DND-41 (cell line): ENCODE measurements around the gene TTYH2.

ENCODE experiments used
- ATAC-seq: fragments of 200-7000 bp; cut with Tn5 transposase; 3 replicates; pipeline ENCODE4 v1.9.1; 2021; ENCODE audit warnings: low read depth; ENCODE audit not compliant: insufficient read depth
- DNase-seq: peaks from one replicate; pipeline ENCODE4 v3.0.0-alpha.2; 2020
- H2AFZ ChIP-seq: 2 replicates; pipeline ENCODE4 v1.6.0; 2012; ENCODE audit warnings: low read depth, low read length
- H3K27ac ChIP-seq: 2 replicates; pipeline ENCODE4 v1.5.1; 2012; ENCODE audit warnings: low read length, inconsistent platforms
- H3K27me3 ChIP-seq: fragments of 200-600 bp; sonication (generic); 2 replicates; pipeline ENCODE4 v1.6.0; 2012; ENCODE audit warnings: low read length, mild to moderate bottlenecking, inconsistent platforms; ENCODE audit not compliant: insufficient read depth, poor library complexity
- H3K36me3 ChIP-seq: 2 replicates; pipeline ENCODE4 v1.5.1; 2012; ENCODE audit warnings: low read length, inconsistent platforms; ENCODE audit not compliant: insufficient read depth
- H3K4me1 ChIP-seq: 2 replicates; pipeline ENCODE4 v1.5.1; 2012; ENCODE audit warnings: mild to moderate bottlenecking, low read length; ENCODE audit not compliant: insufficient read depth
- H3K4me2 ChIP-seq: 2 replicates; pipeline ENCODE4 v1.6.0; 2012; ENCODE audit warnings: mild to moderate bottlenecking, moderate library complexity, low read length, inconsistent platforms; ENCODE audit not compliant: insufficient read depth
- H3K4me3 ChIP-seq, 2 experiments: fragments of 200-600 bp in 1 of 2; shearing (Covaris generic) in 1 of 2; 2 replicates each; pipeline ENCODE4 v1.5.1; 2012 to 2016; ENCODE audit warnings: inconsistent platforms in 2 of 2, low read length in 2 of 2, mild to moderate bottlenecking in 2 of 2, low read depth in 1 of 2, moderate library complexity in 1 of 2
- H3K79me2 ChIP-seq: 2 replicates; pipeline ENCODE4 v1.6.0; 2012; ENCODE audit warnings: low read length, inconsistent platforms; ENCODE audit not compliant: insufficient read depth
- H3K9ac ChIP-seq: 2 replicates; pipeline ENCODE4 v1.6.0; 2012; ENCODE audit warnings: low read depth, mild to moderate bottlenecking, inconsistent platforms, low read length, moderate library complexity
- H3K9me3 ChIP-seq: 2 replicates; pipeline ENCODE4 v1.5.1; 2012; ENCODE audit warnings: low read length, moderate library complexity, mild to moderate bottlenecking, inconsistent platforms; ENCODE audit not compliant: insufficient read depth, severe bottlenecking
- H4K20me1 ChIP-seq: 2 replicates; pipeline ENCODE4 v1.6.0; 2012; ENCODE audit warnings: low read length; ENCODE audit not compliant: insufficient read depth
- EZH2 ChIP-seq: IDR thresholded peaks from 3 replicates; pipeline ENCODE4 v1.6.1; 2012; ENCODE audit warnings: borderline replicate concordance, low read depth, mild to moderate bottlenecking, moderate library complexity, low read length, inconsistent platforms; ENCODE audit not compliant: severe bottlenecking
- TF ChIP-seq, protein P1 (sequence below): IDR thresholded peaks from 2 replicates; pipeline ENCODE4 v1.5.1; 2012; ENCODE audit warnings: borderline replicate concordance, low read length, moderate library complexity, mild to moderate bottlenecking; ENCODE audit not compliant: poor library complexity, severe bottlenecking; ENCODE audit errors: extremely low read depth

TTYH2 gene

DNA sequence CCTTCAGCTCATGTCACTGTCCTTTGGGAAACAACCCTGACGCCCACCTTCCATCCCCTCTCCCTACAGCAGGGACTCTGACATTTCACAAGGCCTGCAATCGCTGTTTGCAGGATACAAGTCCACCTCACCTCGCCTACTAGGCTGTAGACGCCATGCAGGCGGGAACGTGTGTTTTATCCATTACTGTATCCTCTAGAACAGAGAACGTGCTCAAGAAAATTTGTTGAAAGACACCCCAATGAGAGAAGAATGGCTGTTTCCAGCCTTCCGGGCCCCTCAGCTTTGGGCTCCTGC lies 1.5 kb upstream of the TTYH2 start:
- peaks cover 66% of the 10 kb centered on the region for H4K20me1 ChIP-seq

DNA sequence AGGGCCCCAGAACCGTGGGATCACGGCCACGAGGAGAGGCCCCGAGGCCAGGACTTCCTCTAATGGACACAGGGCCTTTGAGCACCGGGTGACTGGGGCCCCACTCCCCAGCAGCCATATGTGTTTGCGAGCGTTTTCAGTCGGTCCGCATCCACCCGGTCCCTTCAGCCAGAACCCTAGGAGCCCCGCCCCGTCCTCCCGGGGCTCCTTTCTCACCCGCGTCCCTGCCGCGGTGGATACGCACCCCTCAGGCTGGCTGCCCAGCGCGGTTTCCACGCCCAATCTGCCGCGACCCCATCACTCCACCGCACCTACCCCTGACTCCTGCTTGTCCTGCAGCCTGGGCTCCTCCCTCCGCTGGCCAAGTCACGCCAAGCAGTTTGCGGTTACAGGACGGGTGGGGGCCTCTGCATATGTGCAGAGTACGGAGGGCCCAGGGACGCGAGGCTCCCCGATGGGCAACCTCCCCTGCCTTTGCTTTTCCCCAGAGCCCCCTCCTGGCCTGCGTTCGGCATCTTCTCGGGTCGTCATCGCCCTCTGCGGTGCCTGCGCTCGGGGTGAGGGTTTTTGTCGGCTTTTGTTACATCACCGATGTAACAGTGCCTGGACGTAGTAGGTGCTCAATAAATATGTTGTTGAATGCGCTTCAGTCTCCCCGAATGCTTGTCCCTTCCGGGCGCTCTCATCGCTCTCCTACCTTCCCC lies 1.0 kb upstream of the TTYH2 start:
- ATAC-seq: no peak
- Histone ChIP-seq H3K27me3 (no peaks in the 10 kb centered on the region), H4K20me1 (peaks cover 61% of the 10 kb centered on the region), H3K4me2 (peak overlapping the region; percentile 78), H3K9me3 (no peaks in the 10 kb centered on the region), H3K9ac (peak overlapping the region; percentile 35), H3K4me3 (peak overlapping the region in 1 of 2 experiments; percentile 57; a peak in 1 of 4 replicates), H3K36me3 (peaks cover 45% of the 10 kb centered on the region), H2AFZ (no peak overlapping the region), H3K27ac (peak overlapping the region; percentile 68), H3K4me1 (peaks cover 21% of the 10 kb centered on the region), H3K79me2 (peaks cover 11% of the 10 kb centered on the region)
- no peak for TF ChIP-seq EZH2
- TF ChIP-seq, protein P1, sequence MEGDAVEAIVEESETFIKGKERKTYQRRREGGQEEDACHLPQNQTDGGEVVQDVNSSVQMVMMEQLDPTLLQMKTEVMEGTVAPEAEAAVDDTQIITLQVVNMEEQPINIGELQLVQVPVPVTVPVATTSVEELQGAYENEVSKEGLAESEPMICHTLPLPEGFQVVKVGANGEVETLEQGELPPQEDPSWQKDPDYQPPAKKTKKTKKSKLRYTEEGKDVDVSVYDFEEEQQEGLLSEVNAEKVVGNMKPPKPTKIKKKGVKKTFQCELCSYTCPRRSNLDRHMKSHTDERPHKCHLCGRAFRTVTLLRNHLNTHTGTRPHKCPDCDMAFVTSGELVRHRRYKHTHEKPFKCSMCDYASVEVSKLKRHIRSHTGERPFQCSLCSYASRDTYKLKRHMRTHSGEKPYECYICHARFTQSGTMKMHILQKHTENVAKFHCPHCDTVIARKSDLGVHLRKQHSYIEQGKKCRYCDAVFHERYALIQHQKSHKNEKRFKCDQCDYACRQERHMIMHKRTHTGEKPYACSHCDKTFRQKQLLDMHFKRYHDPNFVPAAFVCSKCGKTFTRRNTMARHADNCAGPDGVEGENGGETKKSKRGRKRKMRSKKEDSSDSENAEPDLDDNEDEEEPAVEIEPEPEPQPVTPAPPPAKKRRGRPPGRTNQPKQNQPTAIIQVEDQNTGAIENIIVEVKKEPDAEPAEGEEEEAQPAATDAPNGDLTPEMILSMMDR: no peak
- no peak for DNase-seq

More for the DNA sequence above, 1.5 kb upstream of the TTYH2 start:
- H3K79me2 ChIP-seq: peaks cover 16% of the 10 kb centered on the region
- no peaks in the 10 kb centered on the region for H3K9me3 ChIP-seq
- no peak overlapping the region for H3K4me2 ChIP-seq
- H3K4me1 ChIP-seq: peaks cover 25% of the 10 kb centered on the region
- no peak overlapping the region for H3K4me3 ChIP-seq
- no peaks in the 10 kb centered on the region for H3K27me3 ChIP-seq
- no peak for TF ChIP-seq EZH2
- TF ChIP-seq, protein P1: no peak
- no peak overlapping the region for H2AFZ ChIP-seq
- H3K27ac ChIP-seq: no peak overlapping the region
- DNase-seq (no peak), ATAC-seq (no peak)
- H3K36me3 ChIP-seq: peaks cover 49% of the 10 kb centered on the region
- H3K9ac ChIP-seq: no peak overlapping the region

DNA sequence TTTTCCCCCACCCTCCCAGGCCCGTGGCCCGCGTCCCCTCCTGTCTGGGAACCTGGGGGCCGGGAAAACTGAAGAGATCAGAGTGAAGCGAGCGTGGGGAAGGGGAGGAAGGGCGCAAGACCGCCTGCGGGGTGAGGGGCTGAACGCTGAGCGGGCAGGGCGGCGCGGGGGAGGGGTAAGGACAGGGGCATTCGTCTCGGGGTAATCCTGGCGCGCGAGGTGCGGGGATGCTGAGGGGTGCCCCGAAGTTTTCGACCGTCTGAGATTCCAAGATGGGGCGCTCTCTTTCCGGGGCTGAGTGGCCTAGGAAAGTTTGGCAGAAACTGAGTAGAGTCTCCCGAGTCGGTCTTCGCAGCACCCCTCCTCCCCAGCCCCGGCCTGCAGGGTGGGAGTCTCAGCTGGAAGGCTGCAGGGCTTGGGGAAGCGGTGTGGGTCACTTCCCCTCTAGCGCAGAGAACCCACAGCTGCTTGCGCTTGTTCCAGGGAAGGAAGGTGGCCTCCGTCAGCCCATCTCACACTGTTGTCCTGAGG lies 555 bp downstream of the TTYH2 start:
- peak overlapping the region; percentile 9; the same call in 1 of the 2 replicates for H3K27ac ChIP-seq
- no peak for ATAC-seq
- DNase-seq: no peak
- H3K9ac ChIP-seq: peak overlapping the region; percentile 53
- peak overlapping the region; percentile 67 for H2AFZ ChIP-seq
- no peaks in the 10 kb centered on the region for H3K9me3 ChIP-seq
- peak overlapping the region; percentile 78 for H3K4me2 ChIP-seq
- peaks cover 29% of the 10 kb centered on the region for H3K36me3 ChIP-seq
- no peaks in the 10 kb centered on the region for H3K27me3 ChIP-seq
- H3K4me3 ChIP-seq: peak overlapping the region; percentile 17 to 57; a peak in 3 of 4 replicates
- H3K79me2 ChIP-seq: no peaks in the 10 kb centered on the region
- H3K4me1 ChIP-seq: peaks cover 21% of the 10 kb centered on the region
- H4K20me1 ChIP-seq: peaks cover 46% of the 10 kb centered on the region
- no peak for TF ChIP-seq EZH2
- TF ChIP-seq, protein P1: no peak
